Left cardiac atrium (tissue), 4 donors: ENCODE data around the gene PTK7. TPM values are rescaled to one million over a fixed set of nuclear protein-coding genes. Genes with fewer than 3 reads are reported as not detected.

ENCODE experiments used
- ATAC-seq, 2 donors: fragments of 200-7000 bp; cut with Tn5 transposase; one replicate each; pipeline ENCODE4 v1.9.1; 2020; ENCODE audit warnings: mild to moderate bottlenecking in 2 of 2, moderate library complexity in 2 of 2
- DNase-seq: peaks from one replicate; pipeline ENCODE4 v3.0.0-alpha.2; 2020
- intact Hi-C, 2 donors: fragments of 100-400 bp; cut with DNase I; formaldehyde crosslinking; loops; one replicate each; pipeline versions ENCODE4 v1.14.1 to v1.15.1; 2022 to 2023
- total RNA-seq, 2 donors: library from RNA; stranded (reverse); fragmentation: NEBNext Ultra II Directional; extraction: Animal tissue kit (Norgen Biotek cat#: 25700); gene quantifications; one replicate each; pipeline ENCODE4 v1.2.1, GENCODE V29; 2021
- donor health status: DM: no; HTN: yes; CAD: no.
- donor health status: DM: no; HTN: yes; CAD: no; lungs with severe emphysema.
- donor health status: DM: yes; HTN: yes; CAD: no.
- donor health status: Dilated cardiomyopathy.

The PTK7 gene
- total RNA-seq, 2 donors from 2014 or later: 6.6 to 7.8 TPM

DNA sequence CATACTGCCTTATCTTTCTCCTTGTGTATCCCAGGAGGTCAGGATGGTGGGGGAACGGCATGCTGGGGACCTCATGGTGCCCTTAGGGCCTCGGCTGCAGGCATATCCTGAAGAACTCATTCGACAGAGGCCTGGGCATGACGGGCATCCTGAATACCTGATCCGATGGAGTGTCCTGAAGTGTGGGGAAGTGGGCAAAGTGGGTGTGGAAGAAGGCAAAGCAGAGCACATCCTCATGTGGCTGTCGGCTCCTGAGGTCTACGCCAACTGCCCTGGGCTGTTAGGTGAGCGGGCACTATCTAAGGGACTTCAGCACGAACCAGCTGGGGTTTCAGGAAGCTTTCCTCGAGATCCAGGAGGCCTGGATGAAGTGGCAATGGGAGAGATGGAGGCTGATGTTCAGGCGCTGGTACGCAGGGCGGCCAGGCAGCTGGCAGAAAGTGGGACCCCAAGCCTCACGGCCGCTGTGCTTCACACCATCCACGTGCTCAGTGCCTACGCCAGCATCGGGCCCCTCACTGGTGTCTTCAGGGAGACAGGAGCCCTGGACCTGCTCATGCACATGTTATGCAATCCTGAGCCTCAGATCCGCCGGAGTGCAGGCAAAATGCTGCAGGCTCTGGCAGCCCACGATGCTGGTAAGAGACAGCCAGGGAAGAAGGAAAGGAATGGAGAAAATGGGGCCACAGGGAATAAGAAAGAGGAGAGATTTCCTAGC is 108.3 kb downstream of the PTK7 start:
- DNase-seq: no peak
- no peak for ATAC-seq
- intact Hi-C loops: no loop called here

DNA sequence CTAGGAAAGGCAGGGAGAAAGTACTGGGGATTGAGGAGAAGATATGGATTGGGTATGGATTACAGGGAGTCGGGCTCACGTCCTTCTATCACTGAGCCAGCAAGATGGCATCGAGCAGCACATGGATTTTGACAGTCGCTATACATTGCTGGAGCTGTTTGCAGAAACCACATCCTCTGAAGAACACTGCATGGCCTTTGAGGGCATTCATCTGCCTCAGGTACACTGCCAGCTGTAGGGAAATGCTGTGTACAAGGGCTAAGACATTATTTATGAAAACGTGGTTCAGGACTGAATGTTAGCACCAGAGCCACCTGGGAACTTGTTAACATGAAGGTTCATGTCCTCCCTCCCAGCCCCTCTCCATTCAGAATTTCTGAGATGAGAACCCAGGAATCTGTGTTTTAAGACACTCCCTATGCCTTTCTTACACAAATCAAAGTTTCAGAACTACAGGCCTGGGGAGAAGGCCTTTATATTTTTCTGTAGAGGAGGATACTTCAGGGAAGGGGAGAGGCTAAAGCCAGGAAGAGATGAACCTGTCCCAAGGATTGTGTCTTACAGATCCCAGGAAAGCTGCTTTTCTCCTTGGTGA is 109.4 kb downstream of the PTK7 start:
- no peak for ATAC-seq
- intact Hi-C loops: no loop called here
- no peak for DNase-seq

DNA sequence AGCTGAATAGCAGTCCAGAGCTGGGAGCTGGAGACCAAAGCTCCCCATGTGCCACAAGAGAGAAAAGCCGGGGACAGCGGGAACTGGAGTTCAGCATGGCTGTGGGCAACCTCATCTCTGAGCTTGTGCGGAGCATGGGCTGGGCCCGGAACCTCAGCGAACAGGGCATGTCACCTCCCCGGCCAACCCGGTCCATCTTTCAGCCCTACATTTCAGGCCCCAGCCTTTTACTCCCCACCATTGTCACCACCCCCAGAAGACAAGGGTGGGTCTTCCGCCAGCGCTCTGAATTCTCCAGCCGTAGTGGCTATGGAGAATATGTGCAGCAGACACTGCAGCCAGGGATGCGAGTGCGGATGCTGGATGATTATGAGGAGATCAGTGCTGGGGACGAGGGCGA is 109.9 kb downstream of the PTK7 start:
- intact Hi-C loops: no loop called here
- DNase-seq: no peak
- ATAC-seq: no peak

DNA sequence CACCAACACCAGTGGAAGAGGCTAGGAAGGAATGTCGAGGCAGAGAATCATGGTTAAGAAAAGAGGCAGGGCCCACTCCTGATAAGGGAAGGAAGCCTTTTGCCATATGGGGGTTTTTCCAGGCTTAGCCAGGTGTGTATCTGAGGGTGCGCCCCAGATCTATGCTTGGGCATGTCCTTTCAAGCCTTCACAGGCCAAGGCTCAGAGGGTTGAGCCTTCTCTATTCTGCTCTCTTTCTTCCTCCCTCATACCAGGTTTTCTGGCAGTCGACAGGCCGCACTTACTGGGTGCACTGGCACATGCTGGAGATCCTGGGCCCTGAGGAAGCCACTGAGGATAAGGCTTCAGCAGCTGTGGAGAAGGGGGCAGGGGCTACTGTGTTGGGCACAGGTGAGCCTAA is 110.6 kb downstream of the PTK7 start:
- DNase-seq: no peak
- intact Hi-C loops: no loop called here

DNA sequence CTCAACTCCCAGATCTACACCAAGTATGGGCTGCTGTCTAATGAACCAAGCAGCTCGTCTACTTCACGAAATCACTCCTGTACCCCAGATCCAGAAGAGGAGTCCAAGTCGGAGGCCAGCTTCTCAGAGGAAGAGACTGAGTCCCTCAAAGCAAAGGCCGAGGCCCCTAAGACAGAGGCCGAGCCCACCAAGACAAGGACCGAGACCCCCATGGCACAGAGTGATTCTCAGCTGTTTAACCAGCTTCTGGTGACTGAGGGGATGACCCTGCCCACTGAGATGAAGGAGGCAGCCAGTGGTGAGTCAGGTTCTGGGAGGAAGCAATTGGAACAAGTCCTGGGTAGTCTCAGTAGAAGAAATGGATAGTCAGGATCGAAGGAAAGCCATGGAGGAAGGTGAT is 111.7 kb downstream of the PTK7 start:
- intact Hi-C loops: no loop called here
- ATAC-seq (no peak), DNase-seq (no peak)

More for the DNA sequence above, 110.6 kb downstream of the PTK7 start:
- ATAC-seq: no peak

DNA sequence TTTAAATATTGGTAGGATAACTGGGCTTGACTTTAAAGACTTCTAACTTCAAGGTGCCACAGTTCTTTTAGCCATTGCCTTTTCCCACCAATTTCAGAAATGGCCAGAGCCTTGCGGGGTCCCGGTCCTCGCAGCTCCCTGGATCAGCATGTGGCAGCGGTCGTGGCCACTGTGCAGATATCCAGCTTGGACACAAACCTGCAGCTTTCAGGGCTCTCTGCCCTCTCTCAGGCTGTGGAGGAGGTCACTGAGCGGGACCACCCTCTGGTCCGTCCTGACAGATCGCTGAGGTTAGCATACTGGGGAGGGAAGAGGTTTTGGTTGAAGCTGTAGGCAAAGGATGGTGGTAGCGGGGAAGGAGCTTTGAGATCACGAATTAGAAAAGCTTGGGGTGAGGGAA is 112.3 kb downstream of the PTK7 start:
- ATAC-seq (no peak), DNase-seq (no peak)
- intact Hi-C loops: no loop called here

DNA sequence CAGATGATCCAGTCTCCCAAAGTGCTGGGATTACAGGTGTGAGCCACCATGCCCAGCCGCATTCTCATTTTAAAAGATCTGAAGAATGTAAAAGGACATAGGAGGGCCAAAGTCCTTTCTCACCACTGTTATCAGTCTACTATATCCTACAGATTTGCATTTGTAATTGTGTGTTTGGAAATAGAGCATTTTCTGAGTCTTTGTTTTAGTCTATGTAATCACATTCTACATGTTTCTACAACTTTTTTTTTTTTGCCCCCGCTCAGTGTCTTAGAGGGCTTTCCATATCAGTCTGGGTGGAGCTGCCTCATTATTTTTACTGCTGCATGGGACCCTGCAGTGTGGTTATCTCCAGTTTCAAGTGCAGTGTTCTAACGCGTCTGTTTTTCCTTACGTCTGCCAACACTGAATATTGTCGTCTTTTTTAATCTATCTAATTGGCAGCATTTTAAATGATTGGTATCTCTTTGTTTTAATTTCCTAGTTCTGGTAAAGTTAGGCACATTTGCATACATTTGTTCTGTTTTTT is 113.7 kb downstream of the PTK7 start:
- intact Hi-C loops: no loop called here
- ATAC-seq: no peak

DNA sequence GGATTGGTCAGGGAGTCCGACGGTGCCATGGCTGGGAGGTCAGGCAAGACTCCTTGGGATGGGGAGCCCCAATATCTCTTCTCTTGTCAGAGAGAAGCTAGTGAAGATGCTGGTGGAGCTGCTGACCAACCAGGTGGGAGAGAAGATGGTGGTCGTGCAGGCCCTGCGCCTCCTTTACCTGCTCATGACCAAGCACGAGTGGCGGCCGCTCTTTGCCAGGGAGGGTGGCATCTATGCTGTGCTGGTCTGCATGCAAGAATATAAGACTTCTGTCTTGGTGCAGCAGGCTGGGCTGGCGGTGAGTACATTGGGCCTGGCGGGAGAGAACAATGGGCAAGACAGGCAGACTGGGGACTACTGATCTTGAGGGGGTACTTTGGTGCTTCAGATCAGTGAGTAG is 116.8 kb downstream of the PTK7 start:
- intact Hi-C loops: no loop called here
- ATAC-seq (no peak), DNase-seq (no peak)

More for the DNA sequence above, 113.7 kb downstream of the PTK7 start:
- DNase-seq: no peak

DNA sequence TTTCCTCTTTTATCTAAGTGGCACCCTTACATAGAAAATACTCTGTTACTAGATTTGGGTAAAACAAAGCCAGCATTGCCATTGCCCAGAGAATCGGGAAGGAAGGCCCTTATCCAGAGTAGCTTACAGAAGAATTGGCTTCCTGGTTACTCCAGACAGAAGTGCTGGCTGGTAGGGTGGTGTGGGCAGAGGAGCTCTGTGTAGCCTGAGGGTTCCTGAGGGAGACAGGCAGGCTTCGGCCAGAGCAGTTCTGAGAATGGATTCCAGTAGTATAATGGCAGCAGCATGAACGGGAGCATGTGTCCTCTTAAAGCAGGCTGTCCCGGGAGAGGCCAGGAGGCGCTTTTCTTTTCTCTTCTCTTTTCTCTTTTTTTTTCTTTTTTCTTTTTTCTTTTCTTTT is 117.8 kb downstream of the PTK7 start:
- no peak for DNase-seq
- intact Hi-C loops: no loop called here
- no peak for ATAC-seq

DNA sequence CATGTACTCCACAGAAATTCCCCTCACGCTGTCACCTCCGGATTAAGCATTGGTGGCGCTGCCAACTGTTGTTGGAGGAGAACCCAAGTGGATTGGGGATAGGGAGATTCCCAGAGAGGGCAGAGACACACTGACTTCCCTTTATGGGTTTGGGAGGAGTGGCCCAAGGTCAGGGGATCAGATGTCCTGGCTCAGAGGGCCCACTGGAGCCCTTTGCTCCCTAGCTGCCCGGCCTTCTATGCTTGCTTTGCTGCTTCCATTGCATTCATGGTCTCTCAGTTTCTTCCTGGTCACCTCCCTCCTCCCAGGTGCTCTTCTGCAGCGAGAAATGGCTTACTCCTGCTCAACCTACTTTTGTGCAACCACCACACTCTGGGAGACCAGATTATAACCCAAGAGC is 120.2 kb downstream of the PTK7 start:
- intact Hi-C loops: no loop called here
- ATAC-seq (no peak), DNase-seq (no peak)

DNA sequence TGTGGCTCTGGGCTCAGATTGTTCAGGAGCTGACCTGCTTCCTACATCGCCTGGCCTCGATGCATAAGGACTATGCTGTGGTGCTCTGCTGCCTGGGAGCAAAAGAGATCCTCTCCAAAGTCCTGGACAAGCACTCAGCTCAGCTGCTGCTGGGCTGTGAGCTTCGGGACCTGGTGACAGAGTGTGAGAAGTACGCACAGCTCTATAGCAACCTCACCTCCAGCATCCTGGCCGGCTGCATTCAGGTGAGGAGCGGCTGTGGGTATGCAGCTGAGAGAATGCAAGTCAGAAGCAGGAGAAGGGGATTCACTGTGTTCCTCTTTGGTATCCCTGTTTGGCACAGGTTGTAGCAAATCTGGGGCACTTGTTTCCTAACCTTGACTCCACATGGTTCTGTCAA is 123.8 kb downstream of the PTK7 start:
- intact Hi-C loops: no loop called here
- DNase-seq (no peak), ATAC-seq (no peak)

DNA sequence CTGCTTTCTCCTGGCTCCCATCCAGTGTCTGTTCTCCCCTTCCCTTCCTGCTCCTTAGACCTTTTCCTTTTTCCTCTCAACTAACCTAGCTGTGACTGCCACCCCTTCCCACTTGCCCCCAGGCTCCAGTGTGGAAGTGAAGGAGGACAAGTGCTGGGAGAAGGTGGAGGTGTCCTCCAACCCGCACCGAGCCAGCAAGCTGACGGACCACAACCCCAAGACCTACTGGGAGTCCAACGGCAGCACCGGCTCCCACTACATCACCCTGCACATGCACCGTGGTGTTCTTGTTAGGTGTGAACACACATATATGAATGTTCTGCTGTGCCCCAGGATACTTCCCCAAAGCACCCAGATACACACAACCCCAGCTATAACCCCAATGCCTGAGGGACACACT is 124.4 kb downstream of the PTK7 start:
- DNase-seq: no peak
- intact Hi-C loops: no loop called here
- no peak for ATAC-seq

DNA sequence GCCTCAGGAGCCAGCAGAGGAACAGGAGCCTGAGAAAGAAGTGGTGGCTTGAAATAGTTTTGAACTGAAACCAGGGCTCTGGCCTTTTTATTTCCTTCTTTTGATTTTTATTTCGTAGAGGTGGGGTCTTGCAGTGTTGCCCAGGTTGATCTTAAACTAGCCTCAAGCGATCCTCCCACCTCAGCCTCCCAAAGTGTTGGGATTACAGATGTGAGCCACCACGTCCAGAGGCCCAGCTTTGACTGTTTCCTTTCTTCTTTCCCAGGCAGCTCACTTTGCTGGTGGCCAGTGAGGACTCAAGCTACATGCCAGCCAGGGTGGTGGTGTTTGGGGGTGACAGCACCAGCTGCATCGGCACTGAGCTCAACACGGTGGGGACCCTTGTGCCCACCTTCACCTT is 126.3 kb downstream of the PTK7 start:
- ATAC-seq: no peak
- intact Hi-C loops: no loop called here
- DNase-seq: no peak

DNA sequence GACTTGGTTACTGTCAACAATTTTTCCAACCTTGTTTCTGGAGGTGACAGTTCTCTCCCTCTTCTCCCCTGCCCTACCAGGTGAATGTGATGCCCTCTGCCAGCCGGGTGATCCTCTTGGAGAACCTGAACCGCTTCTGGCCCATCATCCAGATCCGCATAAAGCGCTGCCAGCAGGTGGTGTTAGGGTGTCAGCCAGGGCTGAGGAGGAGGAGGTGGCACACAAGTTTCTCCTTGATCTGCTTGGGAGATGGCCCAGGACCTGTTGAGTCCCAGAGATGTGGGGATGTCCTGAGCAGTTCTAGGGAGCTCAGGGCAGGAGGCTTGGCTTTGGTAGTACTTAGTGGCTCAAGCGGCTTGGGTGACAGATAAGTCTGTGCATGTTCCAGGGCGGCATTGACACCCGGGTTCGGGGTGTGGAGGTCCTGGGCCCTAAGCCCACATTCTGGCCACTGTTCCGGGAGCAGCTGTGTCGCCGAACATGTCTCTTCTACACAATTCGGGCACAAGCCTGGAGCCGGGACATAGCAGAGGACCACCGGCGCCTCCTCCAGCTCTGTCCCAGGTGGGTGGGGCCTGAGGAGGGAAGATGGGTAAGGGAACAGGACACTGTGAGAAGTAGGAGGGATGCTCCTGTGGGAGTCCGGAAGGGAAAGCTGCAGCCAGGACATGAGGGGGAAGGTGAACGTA is 127.1 kb downstream of the PTK7 start:
- intact Hi-C loops: no loop called here
- DNase-seq: no peak
- no peak for ATAC-seq

DNA sequence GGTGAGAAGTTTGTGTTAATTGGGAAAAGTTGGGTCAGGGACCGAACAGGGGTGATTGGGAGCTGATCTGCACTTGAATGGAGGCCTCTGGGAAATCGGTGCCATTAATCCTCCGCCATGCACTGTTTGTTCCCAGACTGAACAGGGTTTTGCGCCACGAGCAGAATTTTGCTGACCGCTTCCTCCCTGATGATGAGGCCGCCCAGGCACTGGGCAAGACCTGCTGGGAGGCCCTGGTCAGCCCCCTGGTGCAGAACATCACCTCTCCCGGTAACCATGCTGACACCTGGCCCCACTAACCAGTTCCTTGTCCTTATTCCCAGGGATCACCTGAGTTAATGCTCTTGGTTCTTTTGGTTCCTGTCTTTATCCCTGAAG is 127.6 kb downstream of the PTK7 start:
- no peak for ATAC-seq
- intact Hi-C loops: no loop called here
- no peak for DNase-seq

DNA sequence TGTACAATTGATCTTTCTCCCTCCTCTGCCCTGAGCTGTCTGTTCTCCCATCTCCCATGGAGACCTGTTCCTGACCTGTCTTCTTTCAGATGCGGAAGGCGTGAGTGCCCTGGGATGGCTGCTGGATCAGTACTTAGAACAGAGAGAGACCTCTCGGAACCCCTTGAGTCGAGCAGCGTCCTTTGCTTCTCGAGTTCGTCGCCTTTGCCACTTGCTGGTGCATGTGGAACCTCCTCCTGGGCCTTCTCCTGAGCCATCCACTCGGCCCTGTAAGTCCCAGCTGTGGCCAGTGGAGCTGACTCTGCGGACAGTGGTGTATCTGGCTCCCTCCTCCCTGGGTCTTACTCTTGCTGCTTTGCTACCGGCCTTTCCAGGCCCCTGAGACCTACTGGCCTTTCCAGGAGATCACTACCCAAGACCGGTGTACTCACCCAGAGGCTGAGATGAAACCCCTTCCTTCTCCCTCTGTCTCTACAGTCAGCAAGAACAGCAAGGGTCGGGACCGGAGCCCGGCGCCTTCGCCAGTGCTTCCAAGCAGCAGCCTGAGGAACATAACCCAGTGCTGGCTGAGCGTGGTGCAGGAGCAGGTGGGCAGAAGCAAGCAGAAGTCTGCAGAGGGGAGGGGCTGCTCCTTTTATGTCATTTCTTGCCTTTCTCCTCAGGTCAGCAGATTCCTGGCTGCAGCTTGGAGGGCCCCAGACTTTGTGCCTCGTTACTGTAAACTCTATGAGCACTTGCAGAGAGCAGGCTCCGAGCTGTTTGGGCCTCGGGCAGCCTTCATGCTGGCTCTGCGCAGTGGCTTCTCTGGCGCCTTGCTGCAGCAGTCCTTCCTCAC is 128.4 kb downstream of the PTK7 start:
- intact Hi-C loops: no loop called here
- ATAC-seq: no peak
- DNase-seq: no peak

DNA sequence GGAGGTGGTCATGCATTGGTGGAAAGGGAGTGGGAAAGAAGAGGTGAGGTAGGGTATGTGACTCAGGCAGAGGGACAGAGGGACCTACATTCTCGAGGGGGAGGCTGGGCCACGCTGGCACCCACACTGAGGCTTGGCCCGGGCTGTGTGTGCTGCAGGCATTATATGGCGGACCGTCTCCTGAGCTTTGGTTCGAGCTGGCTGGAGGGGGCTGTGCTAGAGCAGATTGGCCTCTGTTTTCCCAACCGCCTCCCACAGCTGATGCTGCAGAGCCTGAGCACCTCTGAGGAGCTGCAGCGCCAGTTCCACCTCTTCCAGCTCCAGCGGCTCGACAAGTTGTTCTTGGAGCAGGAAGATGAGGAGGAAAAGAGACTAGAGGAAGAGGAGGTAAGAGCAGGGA is 129.7 kb downstream of the PTK7 start:
- DNase-seq: no peak

DNA sequence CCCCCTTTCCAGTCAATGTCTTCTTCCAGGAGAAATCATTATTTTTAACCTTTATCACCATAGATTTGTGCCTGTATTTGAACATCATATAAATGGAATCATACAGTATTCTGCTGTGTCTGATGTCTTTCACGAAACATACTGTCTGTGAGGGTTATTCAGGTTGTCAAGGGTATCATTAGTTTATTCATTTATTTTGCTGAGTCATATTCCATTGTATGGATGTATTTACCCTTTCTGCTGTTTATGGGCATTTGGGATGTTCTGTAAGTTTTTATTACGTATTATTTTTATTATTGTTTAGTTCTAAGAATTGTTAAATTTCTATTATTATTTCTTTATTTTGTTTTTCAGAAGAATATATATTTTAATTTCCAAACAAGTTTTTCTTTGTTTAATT is 131.2 kb downstream of the PTK7 start:
- ATAC-seq: no peak
- no peak for DNase-seq
- intact Hi-C loops: no loop called here

More for the DNA sequence above, 129.7 kb downstream of the PTK7 start:
- ATAC-seq: peak in 1 of 2 donors; percentile 15
- intact Hi-C loops: no loop called here
